GM19395 (cell line): Measurements from ENCODE around the gene INTS11.

Experiments used
- ATAC-seq: cut with Tn5 transposase; IDR thresholded peaks from one replicate; pipeline ENCODE4 v1.9.1; 2021; ENCODE audit warnings: mild to moderate bottlenecking, moderate library complexity; ENCODE audit not compliant: unreplicated experiment

INTS11 gene

DNA sequence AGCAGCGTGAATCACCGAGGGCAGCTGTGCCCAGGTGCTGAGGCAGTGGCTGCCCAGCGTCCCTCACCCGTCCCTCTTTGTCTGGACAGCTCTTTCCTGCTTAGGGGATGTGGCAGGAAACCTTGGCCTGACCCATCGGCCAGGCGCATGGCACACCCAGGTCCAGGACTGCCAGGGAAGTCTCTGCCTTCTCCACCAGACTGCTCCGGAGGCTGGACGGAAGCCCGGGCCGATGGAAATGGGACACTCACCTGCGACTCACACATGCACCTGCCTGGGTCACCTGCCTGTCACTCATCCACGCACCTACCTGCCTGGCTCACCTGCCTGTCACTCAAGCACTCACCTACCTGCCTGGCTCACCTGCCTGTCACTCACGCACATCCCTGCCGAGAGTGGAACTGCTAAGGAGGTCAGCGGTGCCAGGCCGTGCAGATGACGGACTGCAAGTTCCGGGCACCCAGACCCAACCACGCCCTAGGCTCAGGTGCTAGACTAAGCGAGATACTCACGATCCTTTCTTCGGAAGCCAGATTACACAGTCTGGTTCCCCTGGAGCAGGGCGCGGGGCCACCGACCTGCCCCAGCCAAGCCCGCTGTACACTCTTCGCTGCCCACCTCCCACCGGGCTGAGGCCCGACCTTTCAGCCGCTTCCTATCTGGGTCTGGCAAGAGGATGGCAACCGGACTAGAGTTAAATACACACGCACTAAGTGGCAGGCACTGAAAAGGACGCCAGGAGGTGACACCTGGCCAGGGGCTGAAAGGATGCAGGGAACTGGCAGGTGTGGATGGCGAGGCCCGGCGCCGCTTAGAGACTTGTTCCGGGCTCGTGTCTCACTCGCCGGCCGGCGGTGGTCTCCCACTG is 51.9 kb downstream of the INTS11 start:
- ATAC-seq = peak; percentile 19

DNA sequence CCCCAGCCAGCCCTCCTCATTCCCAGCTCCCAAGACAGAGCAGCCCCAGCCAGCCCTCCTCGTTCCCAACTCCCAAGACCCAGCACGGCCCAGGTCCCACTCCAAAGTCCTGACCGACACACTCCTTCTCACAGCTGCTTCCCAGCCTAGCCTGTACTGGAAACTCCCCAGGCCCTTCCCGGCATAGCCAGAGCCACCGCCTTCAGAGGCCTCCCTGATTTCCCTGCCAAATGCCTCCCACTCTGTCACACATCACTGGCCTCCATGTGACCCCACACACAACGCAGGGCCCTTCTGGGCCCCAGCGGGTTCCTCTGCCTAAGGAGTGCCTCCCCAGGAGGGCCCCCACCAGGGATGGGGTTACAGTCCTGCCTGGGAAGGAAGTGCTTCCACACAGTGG is 53.6 kb downstream of the INTS11 start:
- ATAC-seq = no peak

DNA sequence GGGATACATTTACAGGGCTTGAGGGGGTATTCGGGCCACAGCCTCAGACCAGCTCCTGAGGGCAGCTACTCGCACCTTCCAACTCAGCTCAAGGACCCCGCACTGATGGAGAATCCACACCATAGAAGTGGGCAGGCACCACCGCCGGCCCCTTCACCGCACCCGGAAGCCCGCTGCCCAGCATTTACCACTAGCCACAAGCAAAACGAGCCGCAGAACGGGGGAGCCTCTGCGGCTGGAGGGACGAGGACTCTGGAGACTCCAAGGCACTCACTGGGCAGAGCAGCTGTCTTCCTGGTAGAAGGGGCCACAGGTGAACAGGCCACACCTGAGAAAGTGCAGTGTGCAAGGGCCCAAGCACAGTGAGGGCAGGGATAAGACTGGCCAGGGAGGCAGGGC is 56.2 kb downstream of the INTS11 start:
- ATAC-seq = no peak

DNA sequence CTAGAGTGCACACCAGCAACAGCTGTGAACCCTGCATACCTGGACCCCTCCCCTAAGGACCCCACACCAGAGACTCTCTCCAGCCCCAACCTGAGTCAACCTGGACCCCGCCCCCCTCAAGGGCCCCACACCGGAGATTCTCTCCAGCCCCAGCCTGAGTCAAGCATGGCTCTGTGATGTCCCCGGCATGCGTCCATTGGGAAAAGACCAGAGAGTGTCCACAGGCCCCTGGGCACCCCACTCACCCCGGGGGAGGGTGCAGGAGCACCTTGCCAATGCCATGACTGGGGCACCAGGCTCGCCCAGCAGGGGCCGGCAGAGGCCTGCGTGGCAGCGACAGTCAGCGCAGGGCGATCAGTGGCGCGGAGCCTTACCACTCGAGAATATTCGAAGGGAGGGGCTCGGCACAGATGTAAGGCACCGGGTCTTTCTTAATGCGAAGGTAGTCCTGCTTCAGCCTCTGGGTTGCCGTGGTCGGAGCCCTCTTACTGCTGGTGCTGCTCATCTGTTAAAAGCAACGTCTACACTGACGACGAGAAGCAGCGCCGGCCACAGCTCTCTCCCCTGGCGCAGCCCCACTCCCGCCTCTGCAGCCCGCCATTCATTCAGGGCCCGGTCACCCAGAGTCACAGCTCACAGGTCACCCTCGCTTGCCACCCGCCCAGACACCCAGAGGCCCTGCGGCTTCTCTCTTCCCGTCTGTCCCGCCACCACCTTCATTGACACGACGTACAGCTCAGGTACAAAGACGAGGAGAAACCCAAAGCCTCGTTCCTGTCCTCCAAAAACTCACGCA is 56.8 kb downstream of the INTS11 start:
- ATAC-seq = no peak

DNA sequence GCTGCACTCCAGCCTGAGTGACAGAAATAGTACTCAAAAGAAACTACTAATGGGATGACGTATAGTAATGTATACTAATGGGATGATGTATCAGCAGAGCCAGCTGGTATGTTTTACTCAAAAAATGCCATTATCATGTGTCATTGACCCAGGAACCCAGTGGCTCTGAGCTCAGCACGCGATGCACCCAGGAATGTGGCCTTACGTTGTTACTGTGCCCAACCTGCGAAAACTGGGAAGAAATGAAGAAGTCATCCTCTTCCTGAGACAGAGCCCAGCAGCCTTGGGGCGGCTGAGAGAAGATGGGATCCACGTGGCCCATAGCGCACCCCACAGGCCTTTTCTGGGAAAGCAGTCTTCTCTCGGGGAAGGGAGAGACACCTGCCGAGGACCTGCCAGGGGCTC is 59.6 kb downstream of the INTS11 start:
- ATAC-seq = no peak

DNA sequence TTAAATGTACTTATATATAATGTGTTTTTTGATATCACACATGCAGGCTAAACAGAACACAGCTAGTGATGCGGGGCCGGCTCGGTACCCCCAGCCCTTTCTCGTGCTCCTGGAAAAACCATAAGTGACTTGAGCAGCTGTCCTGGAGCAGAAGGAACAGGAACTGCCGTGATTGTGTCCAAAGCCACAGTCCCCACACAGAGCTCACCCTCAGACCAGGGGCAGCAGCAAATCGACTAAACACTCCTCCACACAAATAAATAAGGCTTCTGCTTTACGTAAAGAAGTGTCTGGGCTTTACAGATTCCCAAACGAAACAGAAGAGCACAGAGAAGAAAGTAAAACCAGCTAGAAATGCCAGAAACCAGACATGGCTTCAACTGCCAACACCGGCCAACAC is 60.4 kb downstream of the INTS11 start:
- no peak for ATAC-seq

DNA sequence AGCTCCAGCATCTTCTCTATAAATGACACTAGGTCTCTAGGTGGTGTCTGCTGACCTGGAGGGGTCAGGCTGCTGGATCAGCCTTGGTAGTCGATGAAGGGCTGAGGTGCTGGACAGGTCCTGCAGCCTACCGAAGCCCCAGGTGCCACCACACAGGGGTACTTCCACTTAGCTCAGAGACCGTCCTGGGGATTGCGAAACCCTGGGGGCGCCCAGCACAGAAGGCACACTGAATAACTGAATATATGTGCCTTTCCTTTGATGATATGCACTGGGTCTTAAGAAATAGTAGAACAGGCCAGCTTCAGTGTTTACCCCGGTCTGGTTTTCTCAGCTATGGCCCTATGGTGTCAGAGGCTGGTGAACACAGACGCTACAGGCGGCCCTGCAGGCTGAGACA is 61.7 kb downstream of the INTS11 start:
- no peak for ATAC-seq

DNA sequence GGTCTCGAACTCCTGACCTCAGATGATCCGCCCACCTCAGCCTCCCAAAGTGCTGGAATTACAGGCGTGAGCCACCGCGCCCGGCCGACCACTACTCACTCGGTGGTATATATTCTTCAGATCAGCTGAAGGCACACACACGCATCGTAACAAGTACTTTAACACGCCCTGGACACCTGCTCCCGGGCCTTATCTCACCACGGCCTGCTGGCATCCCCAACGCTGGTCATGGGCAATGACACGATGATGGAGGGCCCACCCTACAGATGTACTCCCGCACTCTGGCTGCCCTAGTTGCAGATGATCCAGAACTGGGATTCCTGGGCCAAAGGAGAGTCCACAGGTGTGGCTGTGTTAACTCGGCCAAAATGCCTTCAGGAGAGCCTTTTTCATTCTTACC is 62.4 kb downstream of the INTS11 start:
- no peak for ATAC-seq
